ENCODE measurements around the gene ZNF710. TPM values are rescaled to one million over a fixed set of nuclear protein-coding genes. Genes with fewer than 3 reads are reported as not detected.

ZNF710 gene
- total and polyA plus RNA-seq, 7 experiments from 2014 or later = 0.77 to 28.8 (median 19.1) TPM

DNA sequence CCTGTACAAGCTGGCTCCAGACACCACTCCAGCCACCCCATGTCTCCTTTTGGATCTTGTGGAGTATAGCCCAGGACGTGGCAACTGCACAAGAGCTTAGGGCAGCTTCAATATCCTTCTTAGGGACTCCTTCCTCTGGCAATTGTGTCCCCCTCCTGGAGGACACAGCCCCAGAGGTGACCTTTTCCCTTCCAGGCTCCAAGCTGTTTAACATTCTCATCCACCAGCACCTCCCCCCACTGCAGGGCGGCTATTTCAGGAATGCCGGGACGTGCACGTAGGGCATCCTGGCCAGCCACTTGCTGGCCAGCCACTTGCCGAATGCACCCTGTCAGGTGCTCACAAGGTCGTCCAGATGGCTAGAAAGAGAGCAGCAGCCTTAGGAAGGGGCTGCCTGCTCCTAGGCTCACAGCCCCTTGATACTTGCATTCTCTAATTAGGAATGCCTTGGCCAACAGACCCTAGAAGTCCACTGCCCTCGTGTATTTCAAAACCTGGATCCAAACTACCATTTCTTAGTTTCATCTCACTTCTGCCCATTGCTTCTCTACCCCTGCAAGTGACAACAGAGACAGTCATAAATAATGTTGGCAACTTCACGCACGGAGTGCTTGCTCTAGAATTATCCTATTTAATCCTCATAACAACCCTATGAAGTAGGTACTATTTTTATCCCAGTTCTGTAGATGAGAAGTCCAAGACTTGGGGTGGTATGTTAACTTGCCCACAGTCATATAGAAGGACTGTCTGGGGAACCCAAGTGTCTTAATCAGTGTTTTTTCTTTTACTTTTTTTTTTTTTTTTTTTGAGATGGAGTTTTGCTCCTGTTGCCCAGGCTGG, 125.7 kb downstream of the ZNF710 start:
- Histone ChIP-seq H3K27ac (ENCODE audit: low read depth, low read length) (no peak overlapping the region), H3K27me3 (ENCODE audit: control insufficient read depth in 2 of 2, insufficient read depth in 2 of 2, low read length in 2 of 2) (no peaks in the 10 kb centered on the region), H3K36me3 (ENCODE audit: control insufficient read depth in 2 of 3, insufficient read depth in 3 of 3, low read length in 3 of 3) (no peaks in the 10 kb centered on the region), H3K4me1 (ENCODE audit: control insufficient read depth in 2 of 2, insufficient read depth in 2 of 2, low read length in 2 of 2) (no peaks in the 10 kb centered on the region), H3K9me3 (ENCODE audit: control insufficient read depth in 2 of 3, low read length in 3 of 3) (no peaks in the 10 kb centered on the region), H3K4me3 (ENCODE audit: low read length) (no peak overlapping the region)
- ATAC-seq (no peak), DNase-seq (no peak)
- POLR2A ChIA-PET = no interaction called here
- CTCF ChIA-PET = no interaction called here
- Mint-ChIP-seq H3K36me3 (no peaks in the 10 kb centered on the region), H3K27ac (no peak overlapping the region), H3K27me3 (peaks cover 0 to 11% (median 8%) of the 10 kb centered on the region in 5 donors), H3K4me1 (peaks cover 0 to 6% (median 0%) of the 10 kb centered on the region in 7 donors), H3K9me3 (no peaks in the 10 kb centered on the region), H3K4me3 (no peak overlapping the region)
- intact Hi-C loops (cut with micrococcal nuclease) = no loop called here

- peaks cover 0 to 2% (median 0%) of the 10 kb centered on the region in 11 donors for H3K9me3 Mint-ChIP-seq
- H3K4me1 Mint-ChIP-seq = peaks cover 0 to 5% (median 0%) of the 10 kb centered on the region in 7 donors
- no peaks in the 10 kb centered on the region for H3K9me3 ChIP-seq (ENCODE audit: control insufficient read depth in 2 of 3, low read length in 3 of 3)
- H3K27ac ChIP-seq (ENCODE audit: low read depth, low read length) = no peak overlapping the region
- no peaks in the 10 kb centered on the region for H3K27me3 ChIP-seq (ENCODE audit: control insufficient read depth in 2 of 2, insufficient read depth in 2 of 2, low read length in 2 of 2)
- peaks cover 0 to 26% (median 8%) of the 10 kb centered on the region in 5 donors for H3K27me3 Mint-ChIP-seq
- no peak overlapping the region for H3K4me3 ChIP-seq (ENCODE audit: low read length)
- no peaks in the 10 kb centered on the region for H3K36me3 ChIP-seq (ENCODE audit: control insufficient read depth in 2 of 3, insufficient read depth in 3 of 3, low read length in 3 of 3)
- ChIA-PET POLR2A (no interaction called here), CTCF (no interaction called here)
- H3K36me3 Mint-ChIP-seq = no peaks in the 10 kb centered on the region
- ATAC-seq (no peak), DNase-seq (no peak)
- H3K4me1 ChIP-seq (ENCODE audit: control insufficient read depth in 2 of 2, insufficient read depth in 2 of 2, low read length in 2 of 2) = no peaks in the 10 kb centered on the region
- intact Hi-C loops (cut with micrococcal nuclease) = no loop called here
- no peak overlapping the region for H3K27ac Mint-ChIP-seq
- no peak overlapping the region for H3K4me3 Mint-ChIP-seq
Measured at GRCh38 chr15:90130291-90130690, 129.2 kb downstream of the ZNF710 start.

Small RNA genes lying within 50 kb of the gene (microRNA-seq; reads per million reads assigned to microRNA genes)
- gene MIR3174 (ENCODE audit: borderline microRNAs expressed) = not detected

Other genes starting within 250 kb of the ZNF710 start
- gene MESP2, start 225.0 kb upstream of the ZNF710 start, total RNA-seq = not detected
- not detected for gene MESP2, start 225.0 kb upstream of the ZNF710 start, polyA plus RNA-seq
- gene ANPEP, start 186.5 kb upstream of the ZNF710 start, total RNA-seq = 100 to 1,000 TPM in 1 of 5 experiments, 10 to 100 TPM in 1, 1 to 10 TPM in 3; 1.9 to 123 (median 2.7) TPM
- gene ANPEP, start 186.5 kb upstream of the ZNF710 start, polyA plus RNA-seq = under 1 TPM in 1 of 2 donors, not detected in 1; 0.12 TPM
- gene AP3S2, start 107.3 kb upstream of the ZNF710 start, total RNA-seq = 10 to 100 TPM; 24.3 to 31.7 (median 28.4) TPM
- 10 to 100 TPM; 29.8 to 32.8 TPM for gene AP3S2, start 107.3 kb upstream of the ZNF710 start, polyA plus RNA-seq
- 1 to 10 TPM in 1 of 5 experiments, under 1 TPM in 3, not detected in 1; 0.08 to 1.1 (median 0.31) TPM for gene ARPIN, start 88.4 kb upstream of the ZNF710 start, total RNA-seq
- gene ARPIN, start 88.4 kb upstream of the ZNF710 start, polyA plus RNA-seq = not detected
- gene IDH2, start 101.1 kb downstream of the ZNF710 start, total RNA-seq = 100 to 1,000 TPM in 1 of 5 experiments, 10 to 100 TPM in 4; 32.4 to 230 (median 33.7) TPM
- gene IDH2, start 101.1 kb downstream of the ZNF710 start, polyA plus RNA-seq = 10 to 100 TPM; 76.0 to 91.3 TPM
- gene SEMA4B, start 200.0 kb downstream of the ZNF710 start, total RNA-seq = 10 to 100 TPM; 15.9 to 31.0 (median 20.7) TPM
- 10 to 100 TPM in 1 of 2 donors, 1 to 10 TPM in 1; 5.6 to 11.0 TPM for gene SEMA4B, start 200.0 kb downstream of the ZNF710 start, polyA plus RNA-seq
- gene CIB1, start 232.6 kb downstream of the ZNF710 start, total RNA-seq = 100 to 1,000 TPM in 3 of 5 experiments, 10 to 100 TPM in 2; 76.8 to 149 (median 127) TPM
- gene CIB1, start 232.6 kb downstream of the ZNF710 start, polyA plus RNA-seq = 100 to 1,000 TPM; 224 to 229 TPM
- gene GDPGP1, start 232.9 kb downstream of the ZNF710 start, total RNA-seq = 10 to 100 TPM in 4 of 5 experiments, 1 to 10 TPM in 1; 7.3 to 16.3 (median 14.9) TPM
- gene GDPGP1, start 232.9 kb downstream of the ZNF710 start, polyA plus RNA-seq = 1 to 10 TPM in 1 of 2 donors, under 1 TPM in 1; 0.61 to 1.2 TPM
- 1 to 10 TPM in 1 of 5 experiments, under 1 TPM in 3, not detected in 1; 0.40 to 1.8 (median 0.63) TPM for gene TTLL13, start 248.2 kb downstream of the ZNF710 start, total RNA-seq
- gene TTLL13, start 248.2 kb downstream of the ZNF710 start, polyA plus RNA-seq = not detected

All from naive thymus-derived CD4-positive, alpha-beta T cell (primary cell).